GM18505 (cell line): ENCODE data around the gene PMIS2.

ENCODE experiments used
- ATAC-seq: cut with Tn5 transposase; IDR thresholded peaks from one replicate; pipeline ENCODE4 v1.9.1; 2021; ENCODE audit not compliant: unreplicated experiment
- POLR2A ChIP-seq: IDR thresholded peaks from 4 replicates; pipeline ENCODE4 v1.6.1; 2011; ENCODE audit warnings: borderline replicate concordance; ENCODE audit not compliant: insufficient read depth, insufficient read length; ENCODE audit errors: extremely low read depth

Gene PMIS2

DNA sequence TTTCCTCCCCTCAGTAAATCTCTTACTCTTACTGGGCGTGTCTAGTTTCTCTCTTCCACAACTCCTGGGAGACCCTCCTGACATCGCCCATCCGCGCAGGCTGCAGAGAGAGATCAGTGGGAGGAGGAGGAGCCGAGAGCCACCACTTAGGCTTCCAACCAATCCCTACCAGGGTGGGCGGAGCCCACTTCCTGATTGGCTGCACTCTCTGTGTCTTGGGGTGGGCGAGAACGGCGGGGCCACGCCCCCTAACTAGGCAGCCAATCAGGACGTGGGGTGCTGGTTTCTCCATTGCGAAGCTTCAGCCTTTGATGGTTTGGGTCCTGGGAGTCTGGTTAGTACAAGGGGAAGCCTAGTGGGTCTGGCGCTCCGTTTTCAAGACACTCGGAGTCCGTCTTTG lies at the start of gene PMIS2:
Gene PMIS2, plus strand, starts transcription at position 326 of the 400 bp plus-strand sequence. CDS start 87 bp downstream, outside the sequence.
- no peak for ATAC-seq
- TF ChIP-seq POLR2A = no peak

- ATAC-seq = no peak
- no peak for TF ChIP-seq POLR2A
These were observed 46.7 kb upstream of the PMIS2 start for GRCh38 chr19:35539314-35539713.

GRCh38 chr19:35539850-35540249 lies 46.1 kb upstream of the PMIS2 start:
- no peak for TF ChIP-seq POLR2A

DNA sequence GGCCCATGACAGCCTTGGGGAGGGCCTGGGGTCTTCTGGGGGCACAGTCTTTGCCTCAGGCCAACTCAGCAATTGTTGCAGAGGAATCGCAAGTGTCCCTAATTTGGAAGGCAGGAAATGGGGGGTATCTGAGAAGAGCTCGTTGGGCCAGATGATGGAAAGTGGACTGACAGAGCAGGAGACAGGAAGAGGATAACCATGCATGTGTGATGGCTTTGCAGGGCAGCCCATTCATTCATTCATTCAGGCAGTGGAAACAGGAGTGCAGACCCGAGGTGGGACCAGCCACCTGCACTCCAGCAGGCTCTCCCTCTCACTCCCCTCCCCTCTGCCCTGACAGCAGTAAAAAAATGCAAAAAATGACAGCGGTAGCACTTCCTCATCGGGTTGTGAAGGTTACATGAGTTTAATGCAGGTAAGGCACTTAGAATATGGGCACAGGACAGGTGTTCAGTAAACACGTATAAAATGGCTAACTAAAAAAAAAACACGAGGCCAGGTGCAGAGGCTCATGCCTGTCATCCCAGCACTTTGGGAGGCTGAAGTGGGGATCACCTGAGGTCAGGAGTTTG lies 45.5 kb upstream of the PMIS2 start:
- no peak for TF ChIP-seq POLR2A
- ATAC-seq = no peak

More at GRCh38 chr19:35539850-35540249, 46.1 kb upstream of the PMIS2 start:
- ATAC-seq = no peak

- ATAC-seq = no peak
- no peak for TF ChIP-seq POLR2A
These were observed 43.8 kb upstream of the PMIS2 start for GRCh38 chr19:35542209-35542608.

GRCh38 chr19:35543280-35544109 lies 42.5 kb upstream of the PMIS2 start:
- no peak for TF ChIP-seq POLR2A
- no peak for ATAC-seq

GRCh38 chr19:35544110-35544802 lies 41.7 kb upstream of the PMIS2 start:
- TF ChIP-seq POLR2A = no peak
- no peak for ATAC-seq

- ATAC-seq = peak; percentile 78
- TF ChIP-seq POLR2A = peak; percentile 84
These were observed 40.7 kb upstream of the PMIS2 start, which contains the start of gene TMEM147 for GRCh38 chr19:35545001-35545854. Gene TMEM147, plus strand, starts transcription at chr19:35545626. Its CDS starts 114 bp downstream, at chr19:35545740.

DNA sequence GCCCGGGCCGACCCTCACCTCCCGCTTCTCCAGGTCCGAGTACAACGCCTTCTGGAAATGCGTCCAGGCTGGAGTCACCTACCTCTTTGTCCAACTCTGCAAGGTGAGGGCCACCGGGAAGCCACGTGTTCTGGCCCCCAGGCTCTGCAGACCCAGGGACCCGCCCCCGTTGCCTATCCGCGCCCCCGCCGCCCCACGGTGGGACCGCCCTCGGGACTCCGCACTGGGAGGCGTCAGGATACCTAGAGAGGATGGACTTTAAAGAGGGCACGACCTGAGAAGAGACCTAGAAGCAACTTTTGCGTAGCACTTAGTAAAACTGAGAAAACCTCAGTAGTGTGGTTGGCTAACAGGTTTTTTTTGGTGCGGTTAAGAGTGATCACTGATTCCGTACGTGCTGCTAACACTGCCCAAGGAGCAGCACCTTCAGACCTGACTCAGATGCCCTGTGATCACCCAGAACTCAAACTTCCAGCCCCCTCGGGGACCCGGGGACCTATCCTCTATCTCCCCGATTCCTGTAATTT lies 40.1 kb upstream of the PMIS2 start:
- TF ChIP-seq POLR2A = no peak

DNA sequence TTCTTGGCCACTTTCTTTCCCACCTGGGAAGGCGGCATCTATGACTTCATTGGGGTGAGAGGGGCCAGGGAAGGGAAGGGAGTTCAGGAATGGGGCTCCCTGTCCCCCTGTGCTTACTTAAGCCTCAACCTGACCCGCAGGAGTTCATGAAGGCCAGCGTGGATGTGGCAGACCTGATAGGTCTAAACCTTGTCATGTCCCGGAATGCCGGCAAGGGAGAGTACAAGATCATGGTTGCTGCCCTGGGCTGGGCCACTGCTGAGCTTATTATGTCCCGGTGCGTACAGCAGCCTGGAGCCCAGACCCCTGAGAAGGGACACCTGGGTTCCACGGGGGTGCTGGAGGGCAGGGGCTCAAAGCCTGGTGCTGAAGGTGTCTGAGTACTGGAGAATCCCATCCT lies 39.4 kb upstream of the PMIS2 start:
- ATAC-seq = no peak

More for the DNA sequence above, 40.1 kb upstream of the PMIS2 start:
- peak; percentile 35 for ATAC-seq

GRCh38 chr19:35549174-35549788 lies 36.7 kb upstream of the PMIS2 start:
- ATAC-seq = no peak
- no peak for TF ChIP-seq POLR2A

More for the DNA sequence above, 39.4 kb upstream of the PMIS2 start:
- TF ChIP-seq POLR2A = no peak
